GM18511 (cell line): ENCODE results near the gene ZNF396.

Source experiments
- ATAC-seq: cut with Tn5 transposase; IDR thresholded peaks from one replicate; pipeline ENCODE4 v1.9.1; 2021; ENCODE audit warnings: mild to moderate bottlenecking, moderate library complexity; ENCODE audit not compliant: unreplicated experiment

The ZNF396 gene

DNA sequence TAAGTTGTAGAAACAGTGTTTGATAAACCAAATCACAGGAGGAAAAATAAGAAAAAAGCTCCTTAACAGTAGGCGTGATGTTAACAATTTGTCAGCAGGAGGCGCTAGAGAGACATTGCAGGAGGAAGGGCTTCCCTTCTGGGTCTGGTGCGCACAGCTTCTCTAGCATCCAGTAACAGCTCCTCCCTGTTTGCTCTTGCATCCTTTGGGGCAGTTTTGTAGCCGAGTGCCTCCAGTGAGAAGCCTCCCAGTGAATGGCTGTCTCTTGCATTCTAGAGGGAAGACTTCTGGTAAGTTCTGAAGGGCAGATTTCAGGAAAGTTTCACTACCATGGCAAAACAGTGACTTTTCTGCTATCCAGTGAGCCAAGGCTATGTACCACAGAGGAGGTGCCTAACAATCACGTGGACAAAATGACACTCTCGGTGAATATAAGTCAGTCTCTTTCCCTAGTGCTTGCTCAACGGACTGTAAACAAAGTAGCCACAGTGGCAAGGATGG is 9.5 kb upstream of the ZNF396 start:
- ATAC-seq: peak; percentile 89

GRCh38 chr18:35383136-35383535 is 6.0 kb upstream of the ZNF396 start:
- no peak for ATAC-seq

DNA sequence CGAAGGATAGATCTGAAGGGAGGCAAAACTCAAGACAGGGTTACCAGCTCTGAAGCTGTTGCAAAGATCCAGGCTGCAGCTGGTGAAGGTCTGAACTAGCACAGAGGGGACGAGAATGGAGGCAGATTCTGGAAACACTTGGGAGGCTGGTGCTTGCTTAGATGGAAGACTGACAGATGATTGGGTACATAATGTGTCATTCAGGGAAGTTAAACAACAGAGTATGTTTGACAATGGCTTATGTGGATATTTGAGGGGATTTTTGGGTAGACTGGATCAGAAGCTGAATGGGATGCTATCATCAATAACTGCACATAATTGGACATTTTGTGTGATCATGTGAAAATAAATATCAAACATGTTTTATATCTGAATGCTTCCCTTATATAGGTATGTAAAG is 2.3 kb upstream of the ZNF396 start:
- ATAC-seq: no peak

- no peak for ATAC-seq
Measured at GRCh38 chr18:35378574-35378896, 1.4 kb upstream of the ZNF396 start.

DNA sequence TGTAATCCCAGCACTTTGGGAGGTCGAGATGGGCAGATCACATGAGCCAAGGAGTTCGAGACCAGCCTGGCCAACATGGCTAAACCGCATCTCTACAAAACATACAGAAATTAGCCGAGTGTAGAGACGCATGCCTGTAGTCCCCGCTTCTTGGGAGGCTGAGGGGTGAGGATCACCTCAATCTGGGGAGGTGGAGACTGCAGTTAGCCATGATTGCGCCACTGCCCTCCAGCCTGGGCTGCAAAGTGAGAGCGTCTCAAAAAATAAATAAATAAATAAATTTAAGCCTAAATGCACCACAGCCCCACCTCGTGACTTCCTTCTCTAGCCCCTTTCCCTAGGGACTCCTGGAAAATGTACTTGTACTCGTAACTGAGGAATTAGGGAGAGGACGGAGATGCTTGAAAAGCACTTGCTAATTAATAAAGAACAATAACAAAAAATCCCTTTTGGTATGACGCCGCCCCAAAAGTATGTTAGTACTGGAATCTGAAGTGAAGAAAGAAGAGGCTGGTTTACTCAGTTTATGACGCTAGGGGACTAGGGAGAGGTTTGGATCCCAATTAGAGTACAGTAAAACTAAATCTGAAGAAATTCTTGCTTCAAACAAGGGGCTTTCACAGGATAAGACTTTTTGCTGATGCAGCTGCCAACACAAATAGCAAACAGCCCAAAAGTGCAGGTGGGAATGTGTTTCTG is 887 bp upstream of the ZNF396 start:
- no peak for ATAC-seq

DNA sequence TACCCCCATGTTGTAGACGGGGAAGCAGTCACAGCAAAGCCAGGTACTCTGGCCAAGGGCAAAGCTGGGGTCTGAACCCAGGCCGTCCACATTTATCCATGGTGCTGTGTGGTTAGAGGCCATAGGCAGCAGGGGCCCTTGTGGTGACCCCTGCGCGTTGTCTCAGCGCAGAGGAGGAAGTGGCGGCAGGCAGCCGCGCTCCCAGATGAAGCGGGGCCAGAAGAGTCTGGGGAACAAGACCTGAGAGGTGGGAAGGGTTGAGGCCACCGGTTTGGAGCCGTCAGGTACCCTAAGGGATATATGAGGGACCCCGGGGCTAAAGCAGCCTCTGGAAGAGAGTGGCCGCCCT is 770 bp downstream of the ZNF396 start:
- peak; percentile 70 for ATAC-seq

GRCh38 chr18:35374708-35375107 is 2.4 kb downstream of the ZNF396 start:
- ATAC-seq: no peak

DNA sequence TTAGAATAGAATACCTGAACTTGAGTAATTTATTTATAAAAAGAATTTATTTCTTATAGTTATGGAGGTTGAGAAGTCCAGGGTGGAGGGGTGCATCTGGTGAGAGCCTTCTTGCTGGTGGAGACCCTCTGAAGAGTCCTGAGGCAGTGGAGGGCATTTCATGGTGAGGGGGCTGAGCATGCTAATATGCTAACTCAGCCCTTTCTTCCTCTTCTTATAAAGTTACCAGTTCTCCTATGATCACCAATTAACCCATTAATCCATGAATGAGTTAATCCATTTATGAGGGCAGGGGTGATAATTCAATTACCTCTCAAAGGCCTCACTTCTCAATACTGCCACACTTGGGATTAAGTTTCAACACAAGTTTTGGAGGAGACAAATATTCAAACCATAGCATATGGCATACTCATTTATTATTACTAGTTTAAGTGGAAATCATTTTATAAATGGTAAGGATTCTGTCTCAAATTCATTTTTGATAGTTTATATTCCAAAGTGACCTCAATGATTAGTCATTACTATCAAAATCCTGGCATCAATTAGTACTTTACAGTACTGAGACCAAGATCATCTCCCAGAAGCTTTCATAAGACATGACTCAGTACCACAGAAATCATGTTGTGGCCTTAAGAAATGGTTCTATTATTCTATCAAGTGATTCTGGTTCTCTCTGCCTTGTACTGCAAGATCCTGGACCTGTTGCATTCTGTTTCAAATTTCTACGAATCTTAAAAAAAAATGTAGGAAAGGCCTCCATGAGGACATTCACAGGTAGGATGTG is 5.5 kb downstream of the ZNF396 start:
- ATAC-seq: no peak

DNA sequence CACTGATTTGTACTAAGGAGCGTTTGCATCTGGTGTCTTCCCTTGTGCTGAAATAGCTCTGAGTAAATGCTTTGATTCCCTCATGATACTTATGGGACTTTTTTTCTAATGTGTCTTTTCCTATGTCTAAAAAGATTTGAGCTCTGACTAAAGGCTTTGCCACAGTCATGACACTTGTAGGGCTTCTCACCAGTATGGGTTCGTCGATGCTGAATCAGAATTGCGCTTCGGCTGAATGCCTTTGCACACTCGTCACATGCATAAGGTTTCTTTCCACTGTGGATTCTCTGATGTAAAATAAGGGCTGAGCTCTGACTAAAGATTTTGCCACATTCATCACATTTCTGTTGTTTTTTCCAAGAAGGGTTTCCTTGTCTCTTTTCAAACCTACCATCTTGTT is 8.0 kb downstream of the ZNF396 start:
- no peak for ATAC-seq

DNA sequence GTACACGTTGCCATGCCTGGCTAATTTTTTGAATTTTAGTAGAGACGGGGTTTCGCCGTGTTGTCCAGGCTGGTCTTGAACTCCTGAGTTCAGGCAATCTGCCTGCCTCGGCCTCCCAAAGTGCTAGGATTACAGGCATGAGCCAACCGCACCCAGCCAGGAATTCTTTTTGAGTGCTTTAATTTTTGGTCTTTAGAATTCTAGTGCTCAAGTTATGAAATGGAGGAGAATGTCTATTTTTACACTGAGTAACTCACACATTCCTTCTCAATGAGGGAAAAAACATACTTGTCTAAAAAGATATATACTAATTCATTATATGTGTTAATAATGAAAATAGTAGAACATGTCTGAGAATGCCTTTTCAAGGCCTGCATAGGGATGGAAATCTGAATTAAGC is 8.5 kb downstream of the ZNF396 start:
- no peak for ATAC-seq

DNA sequence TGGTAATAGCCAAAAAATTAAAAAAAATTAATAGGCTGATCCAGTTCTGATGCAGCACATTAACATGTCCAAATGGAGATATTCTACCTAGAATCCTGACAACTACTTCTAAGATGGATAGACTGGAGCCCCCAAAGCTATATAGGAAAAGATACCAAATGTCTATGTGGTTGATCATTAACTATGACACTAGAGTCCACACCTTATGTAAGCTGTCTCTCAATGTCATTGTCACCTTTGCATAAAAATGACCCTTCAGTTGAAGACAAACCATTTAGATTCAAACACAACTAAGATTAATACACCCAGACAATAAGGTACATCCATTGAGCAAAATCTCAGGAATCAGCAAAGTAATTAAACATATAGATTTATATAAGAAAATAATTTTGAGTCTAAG is 14.6 kb downstream of the ZNF396 start:
- ATAC-seq: no peak

GRCh38 chr18:35361570-35362321 is 15.4 kb downstream of the ZNF396 start:
- no peak for ATAC-seq

GRCh38 chr18:35355140-35355618 is 22.0 kb downstream of the ZNF396 start:
- peak; percentile 100 for ATAC-seq

GRCh38 chr18:35352778-35353177 is 24.4 kb downstream of the ZNF396 start:
- no peak for ATAC-seq

DNA sequence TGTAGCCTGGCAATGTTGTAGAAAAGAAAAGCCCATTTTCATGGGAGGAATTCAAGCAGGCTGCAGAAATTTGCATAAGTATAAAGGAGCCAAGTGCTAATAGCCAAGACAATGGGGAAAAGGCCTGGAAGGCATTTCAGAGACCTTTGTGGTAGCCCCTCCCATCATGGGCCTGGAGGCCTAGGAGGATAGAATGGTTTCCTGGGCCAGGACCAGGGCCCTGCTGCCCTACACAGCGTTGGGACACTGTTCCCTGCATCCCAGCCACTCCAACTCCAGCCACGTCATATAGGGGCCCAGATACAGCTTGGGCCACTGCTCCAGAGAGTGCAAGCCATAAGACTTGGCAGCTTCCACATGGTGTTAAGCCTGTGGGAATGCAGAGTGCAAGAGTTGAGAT is 24.9 kb downstream of the ZNF396 start:
- no peak for ATAC-seq

GRCh38 chr18:35348001-35348400 is 29.1 kb downstream of the ZNF396 start:
- no peak for ATAC-seq

DNA sequence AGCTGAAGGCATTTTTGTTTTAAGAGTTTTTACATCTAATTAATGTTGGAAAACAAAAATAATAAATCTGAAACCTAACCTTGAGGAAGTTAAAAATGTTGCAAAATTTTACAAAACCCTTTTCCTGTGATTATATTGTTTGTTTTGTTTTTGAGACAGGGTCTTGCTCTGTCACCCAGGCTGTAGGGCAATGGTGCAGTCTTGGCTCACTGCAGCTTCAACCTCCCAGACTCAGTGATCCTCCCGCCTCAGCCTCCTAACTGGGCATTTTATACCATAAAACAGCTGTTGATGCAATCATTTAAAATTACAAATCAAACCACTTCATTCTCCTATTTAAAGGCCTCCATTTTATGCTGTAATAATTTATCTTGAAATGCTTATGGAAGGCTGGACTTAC is 31.2 kb downstream of the ZNF396 start:
- no peak for ATAC-seq

DNA sequence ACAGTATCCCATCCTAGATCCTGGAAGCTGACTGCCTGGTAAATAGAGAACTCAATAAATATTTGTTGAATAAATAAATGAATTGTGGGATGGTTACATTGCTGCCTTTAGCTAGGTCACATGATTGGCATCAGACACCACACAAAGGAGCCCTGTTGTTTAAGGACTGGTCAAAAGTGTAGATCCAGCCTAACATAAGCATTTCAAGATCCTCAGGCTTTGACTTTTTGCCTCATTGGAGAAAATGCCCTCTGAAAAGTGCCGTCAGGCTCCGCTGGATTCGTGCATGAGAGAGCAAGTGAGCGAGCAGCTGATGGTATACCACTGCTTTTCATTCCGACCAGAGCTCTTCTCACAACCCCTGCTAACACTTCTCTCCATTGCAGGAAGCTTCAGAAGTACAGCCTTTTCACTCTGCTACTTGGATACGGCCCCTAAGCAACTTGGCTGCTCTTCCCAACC is 31.6 kb downstream of the ZNF396 start:
- peak; percentile 30 for ATAC-seq

GRCh38 chr18:35344736-35345459 is 32.2 kb downstream of the ZNF396 start:
- ATAC-seq: no peak

DNA sequence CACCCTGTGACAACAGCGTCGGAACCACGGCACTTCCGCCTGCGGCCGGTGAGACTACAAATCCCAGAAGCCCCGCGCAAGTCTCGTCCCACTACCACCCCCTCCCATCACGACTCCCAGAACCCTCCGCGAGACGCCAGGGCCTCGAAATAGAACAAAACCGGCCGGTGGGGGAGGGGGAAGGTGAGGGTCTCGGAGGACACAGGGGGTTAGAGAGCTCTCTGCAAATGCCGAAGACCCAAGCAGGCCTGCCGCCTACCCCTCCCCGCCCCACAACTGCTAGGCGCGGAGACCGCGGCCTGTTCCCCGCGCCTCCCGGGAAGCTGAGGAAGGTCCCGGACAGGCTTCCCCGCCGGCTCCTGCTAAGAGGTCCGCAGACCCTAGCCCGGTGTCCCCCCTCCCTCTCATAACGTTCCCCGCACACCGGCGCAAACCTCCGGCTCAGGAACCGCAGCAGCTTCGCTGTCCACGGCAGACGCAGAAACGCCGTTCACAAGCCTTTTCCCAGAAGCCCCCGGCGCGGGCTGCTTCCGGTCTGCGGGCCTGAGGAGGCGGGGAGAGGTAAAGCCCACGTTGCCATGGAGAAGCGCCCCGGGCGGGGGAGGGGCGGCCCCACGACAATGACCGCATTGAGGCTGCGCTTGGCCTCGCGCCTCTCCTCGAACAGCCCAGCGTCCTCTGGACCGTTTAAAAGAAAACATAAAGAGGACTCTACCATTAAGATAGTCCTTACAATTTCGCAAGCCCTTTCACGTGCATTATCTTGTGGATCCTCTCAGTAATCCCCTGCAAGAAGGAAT is 33.0 kb downstream of the ZNF396 start, which contains the start of gene ZNF24:
Gene ZNF24, minus strand, starts transcription at position 485 of the 800 bp plus-strand sequence. CDS start 3,770 bp downstream, outside the sequence.
- peak; percentile 93 for ATAC-seq
